ENCODE data around the gene UBR3.
"Not testable (repeated sequence)": the region's sequence is repeated elsewhere in the genome, so short reads cannot be mapped to it uniquely, and the experiment has no call there.

Gene UBR3

GRCh38 chr2:169865492-169865891, 38.2 kb downstream of the UBR3 start:
- no peak for DNase-seq (ENCODE audit: low spot score)

GRCh38 chr2:169866230-169866629, 39.0 kb downstream of the UBR3 start:
- DNase-seq (ENCODE audit: low spot score) = not testable (repeated sequence)

- DNase-seq (ENCODE audit: low spot score) = no peak
Observed at GRCh38 chr2:169867579-169867978, 40.3 kb downstream of the UBR3 start.

- DNase-seq (ENCODE audit: low spot score) = peak; percentile 75
Observed at GRCh38 chr2:169868951-169869350, 41.7 kb downstream of the UBR3 start.

GRCh38 chr2:169871369-169871768, 44.1 kb downstream of the UBR3 start:
- DNase-seq (ENCODE audit: low spot score) = not testable (repeated sequence)

- no peak for DNase-seq (ENCODE audit: low spot score)
Observed at GRCh38 chr2:169871994-169872393, 44.7 kb downstream of the UBR3 start.

- DNase-seq (ENCODE audit: low spot score) = no peak
Observed at GRCh38 chr2:169877398-169877797, 50.1 kb downstream of the UBR3 start.

GRCh38 chr2:169887120-169887519, 59.9 kb downstream of the UBR3 start:
- no peak for DNase-seq (ENCODE audit: low spot score)

GRCh38 chr2:169891593-169892298, 64.5 kb downstream of the UBR3 start:
- no peak for DNase-seq (ENCODE audit: low spot score)

- no peak for DNase-seq (ENCODE audit: low spot score)
Observed at GRCh38 chr2:169892951-169893350, 65.7 kb downstream of the UBR3 start.

- DNase-seq (ENCODE audit: low spot score) = no peak
Observed at GRCh38 chr2:169895294-169895985, 68.2 kb downstream of the UBR3 start.

GRCh38 chr2:169897834-169898233, 70.6 kb downstream of the UBR3 start:
- no peak for DNase-seq (ENCODE audit: low spot score)

GRCh38 chr2:169900103-169900502, 72.8 kb downstream of the UBR3 start:
- not testable (repeated sequence) for DNase-seq (ENCODE audit: low spot score)

GRCh38 chr2:169900686-169901085, 73.4 kb downstream of the UBR3 start:
- DNase-seq (ENCODE audit: low spot score) = no peak

GRCh38 chr2:169906731-169907130, 79.5 kb downstream of the UBR3 start:
- DNase-seq (ENCODE audit: low spot score) = no peak

GRCh38 chr2:169909376-169909775, 82.1 kb downstream of the UBR3 start:
- DNase-seq (ENCODE audit: low spot score) = no peak

GRCh38 chr2:169910109-169910799, 83.0 kb downstream of the UBR3 start:
- no peak for DNase-seq (ENCODE audit: low spot score)

- DNase-seq (ENCODE audit: low spot score) = no peak
Observed at GRCh38 chr2:169911119-169911518, 83.9 kb downstream of the UBR3 start.

GRCh38 chr2:169916623-169917022, 89.4 kb downstream of the UBR3 start:
- no peak for DNase-seq (ENCODE audit: low spot score)

GRCh38 chr2:169923977-169924376, 96.7 kb downstream of the UBR3 start:
- DNase-seq (ENCODE audit: low spot score) = no peak

GRCh38 chr2:169925968-169926367, 98.7 kb downstream of the UBR3 start:
- DNase-seq (ENCODE audit: low spot score) = no peak

GRCh38 chr2:169928463-169928864, 101.2 kb downstream of the UBR3 start:
- DNase-seq (ENCODE audit: low spot score) = peak; percentile 45
